Measurements from ENCODE around the gene CAPN2.

DNA sequence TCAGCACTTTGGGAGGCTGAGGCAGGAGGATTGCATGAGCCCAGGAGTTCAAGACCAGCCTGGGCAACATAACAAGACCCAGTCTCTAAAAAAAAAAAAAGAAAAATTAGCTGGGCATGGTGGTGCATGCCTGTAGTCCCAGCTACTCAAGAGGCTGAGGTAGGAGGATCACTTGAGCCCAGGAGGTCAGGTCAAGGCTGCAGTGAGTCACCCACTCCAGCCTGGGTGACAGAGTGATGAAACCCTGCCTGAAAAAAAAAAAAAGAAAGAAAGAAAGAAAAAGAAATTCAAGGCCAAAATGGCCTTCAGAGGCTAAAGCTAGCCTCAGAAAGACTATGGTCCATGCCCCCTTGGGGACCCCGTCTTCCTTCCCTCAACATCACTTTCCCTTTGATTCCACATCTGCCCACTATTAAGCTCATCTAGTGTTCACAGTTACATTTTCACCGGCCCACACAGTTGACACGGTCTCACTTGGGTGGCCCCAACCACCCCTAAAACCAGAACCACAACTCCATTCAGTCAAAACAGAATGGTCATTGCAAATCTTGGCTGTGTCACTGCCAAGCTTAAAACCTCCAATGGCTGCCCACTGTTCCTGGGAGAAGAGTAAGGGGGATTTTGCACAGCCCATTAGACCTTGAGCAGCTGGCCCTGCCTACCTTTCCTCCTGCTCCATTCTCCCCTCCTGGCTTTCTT lies 44.7 kb upstream of the CAPN2 start:
- TF ChIP-seq CTCF (conservative IDR thresholded peaks at IDR 0.05) (no peak), EZH2 (IDR thresholded peaks at IDR 0.05; ENCODE audit: low read depth) (no peak)
